Panc1 (cell line): ENCODE data around the gene COL4A1. TPM values are rescaled to one million over a fixed set of nuclear protein-coding genes. Genes with fewer than 3 reads are reported as not detected.

Source experiments
- ATAC-seq: fragments of 200-7000 bp; cut with Tn5 transposase; 2 replicates; pipeline ENCODE4 v1.9.1; 2020; ENCODE audit warnings: mild to moderate bottlenecking, moderate library complexity
- BruUV-seq: library from RNA; stranded (reverse); fragments of 400-500 nt; replicated peaks from 2 replicates; lab custom pipeline; 2021; lab: Mats Ljungman, UMichigan
- CTCF ChIA-PET: fragments of 300-600 bp; sonication (Branson Sonifier 250); formaldehyde crosslinking; loops from one replicate; lab custom pipeline; 2022; ENCODE audit warnings: antibody characterized with exemption; lab: Charles Lee
- POLR2A ChIA-PET: fragments of 300-600 bp; sonication (Branson Sonifier 250); formaldehyde crosslinking; loops from one replicate; lab custom pipeline; 2022; ENCODE audit warnings: antibody characterized with exemption; lab: Charles Lee
- DNase-seq: peaks from one replicate; pipeline ENCODE4 v3.0.0-alpha.2; 2010; ENCODE audit warnings: low read depth, low spot score
- H3K27ac ChIP-seq: 2 replicates; pipeline ENCODE4 v1.5.1; 2011; ENCODE audit warnings: mild to moderate bottlenecking, low read length, inconsistent platforms
- H3K27me3 ChIP-seq: fragments of 200-500 bp; sonication (Bioruptor generic); 2 replicates; pipeline ENCODE4 v1.6.0; 2014; ENCODE audit warnings: low read length, inconsistent platforms; ENCODE audit not compliant: control insufficient read depth, insufficient read depth
- H3K36me3 ChIP-seq: fragments of 200-500 bp; sonication (Bioruptor generic); 2 replicates; pipeline ENCODE4 v1.5.1; 2014; ENCODE audit warnings: inconsistent platforms, mild to moderate bottlenecking, low read length, moderate library complexity; ENCODE audit not compliant: control insufficient read depth, insufficient read depth
- H3K4me1 ChIP-seq: 2 replicates; pipeline ENCODE4 v1.5.1; 2011; ENCODE audit warnings: inconsistent platforms, mild to moderate bottlenecking, low read length, moderate library complexity; ENCODE audit not compliant: control insufficient read depth, insufficient read depth
- H3K4me3 ChIP-seq, 2 experiments: 2 replicates each; pipeline ENCODE4 v1.5.1; 2011 to 2012; ENCODE audit warnings: low read depth in 2 of 2, low read length in 2 of 2, mild to moderate bottlenecking in 2 of 2, inconsistent platforms in 1 of 2, moderate library complexity in 1 of 2
- H3K9me3 ChIP-seq: fragments of 200-500 bp; sonication (Bioruptor generic); 2 replicates; pipeline ENCODE4 v1.5.1; 2014; ENCODE audit warnings: low read depth, mild to moderate bottlenecking, inconsistent platforms, low read length, moderate library complexity; ENCODE audit not compliant: control insufficient read depth, insufficient read depth
- POLR2AphosphoS5 ChIP-seq: IDR thresholded peaks from 2 replicates; pipeline ENCODE4 v1.6.1; 2012; ENCODE audit warnings: mild to moderate bottlenecking, low read depth, low read length, moderate library complexity
- SIN3A ChIP-seq: IDR thresholded peaks from 2 replicates; pipeline ENCODE4 v1.6.1; 2012; ENCODE audit warnings: low read depth, mild to moderate bottlenecking, low read length, moderate library complexity, borderline replicate concordance; ENCODE audit not compliant: insufficient read depth
- TCF7L2 ChIP-seq: IDR thresholded peaks from 2 replicates; pipeline ENCODE4 v1.6.1; 2011; ENCODE audit warnings: mild to moderate bottlenecking, low read depth, low read length, inconsistent platforms
- in situ Hi-C: cut with HindIII; loops from 2 replicates; pipeline ENCODE4 v1.10.0; 2016; ENCODE audit warnings: low sequenced_read_pairs, low pct_unique_long_range_greater_than_20kb
- intact Hi-C: fragments of 100-400 bp; cut with micrococcal nuclease; formaldehyde crosslinking; loops from one replicate; pipeline ENCODE4 v1.10.0; 2022; ENCODE audit not compliant: unreplicated experiment
- total RNA-seq: library from RNA; stranded (reverse); gene quantifications from one replicate; pipeline ENCODE4 v1.2.1, GENCODE V29; 2021; ENCODE audit not compliant: unreplicated experiment
- TF ChIP-seq, protein P1 (sequence below), 2 experiments: IDR thresholded peaks; 2 replicates each; pipeline ENCODE4 v1.6.1; 2011 to 2012; ENCODE audit warnings: low read depth in 2 of 2, control low read depth in 1 of 2, low read length in 1 of 2, mild to moderate bottlenecking in 1 of 2, moderate library complexity in 1 of 2; ENCODE audit not compliant: insufficient read depth in 1 of 2
- TF ChIP-seq, protein P2 (sequence below): fragments of 450-650 bp; IDR thresholded peaks from 2 replicates; pipeline ENCODE4 v1.5.1; 2017; ENCODE audit warnings: mild to moderate bottlenecking

COL4A1 gene
- total RNA-seq, 1 experiment from 2014 or later, result 1.1 TPM

DNA sequence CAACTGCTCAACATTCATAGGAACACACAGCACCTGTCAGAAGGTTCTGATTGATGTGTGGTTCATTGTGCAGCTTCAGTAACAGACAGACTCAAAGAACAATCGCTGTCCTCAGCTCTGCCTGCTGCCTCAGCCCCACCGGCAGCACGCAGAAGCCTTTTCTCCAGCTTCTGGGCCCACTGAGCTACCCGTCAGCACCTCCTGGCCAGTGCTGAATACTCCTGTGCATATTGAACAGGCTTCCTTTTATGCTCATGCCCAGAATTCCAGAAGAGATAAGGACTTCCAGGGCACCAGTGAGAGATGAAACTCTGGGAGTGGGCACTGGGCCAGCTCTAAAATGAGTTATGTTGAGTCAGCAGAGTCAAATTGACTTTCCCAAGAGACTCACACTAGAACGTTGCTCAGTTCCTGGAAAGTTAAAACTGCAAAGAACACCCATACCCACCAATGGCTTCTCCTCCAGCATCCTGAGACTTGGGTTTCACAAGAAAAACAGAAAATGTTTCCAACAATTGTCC is 119.3 kb downstream of the COL4A1 start:
- TF ChIP-seq, protein P1, sequence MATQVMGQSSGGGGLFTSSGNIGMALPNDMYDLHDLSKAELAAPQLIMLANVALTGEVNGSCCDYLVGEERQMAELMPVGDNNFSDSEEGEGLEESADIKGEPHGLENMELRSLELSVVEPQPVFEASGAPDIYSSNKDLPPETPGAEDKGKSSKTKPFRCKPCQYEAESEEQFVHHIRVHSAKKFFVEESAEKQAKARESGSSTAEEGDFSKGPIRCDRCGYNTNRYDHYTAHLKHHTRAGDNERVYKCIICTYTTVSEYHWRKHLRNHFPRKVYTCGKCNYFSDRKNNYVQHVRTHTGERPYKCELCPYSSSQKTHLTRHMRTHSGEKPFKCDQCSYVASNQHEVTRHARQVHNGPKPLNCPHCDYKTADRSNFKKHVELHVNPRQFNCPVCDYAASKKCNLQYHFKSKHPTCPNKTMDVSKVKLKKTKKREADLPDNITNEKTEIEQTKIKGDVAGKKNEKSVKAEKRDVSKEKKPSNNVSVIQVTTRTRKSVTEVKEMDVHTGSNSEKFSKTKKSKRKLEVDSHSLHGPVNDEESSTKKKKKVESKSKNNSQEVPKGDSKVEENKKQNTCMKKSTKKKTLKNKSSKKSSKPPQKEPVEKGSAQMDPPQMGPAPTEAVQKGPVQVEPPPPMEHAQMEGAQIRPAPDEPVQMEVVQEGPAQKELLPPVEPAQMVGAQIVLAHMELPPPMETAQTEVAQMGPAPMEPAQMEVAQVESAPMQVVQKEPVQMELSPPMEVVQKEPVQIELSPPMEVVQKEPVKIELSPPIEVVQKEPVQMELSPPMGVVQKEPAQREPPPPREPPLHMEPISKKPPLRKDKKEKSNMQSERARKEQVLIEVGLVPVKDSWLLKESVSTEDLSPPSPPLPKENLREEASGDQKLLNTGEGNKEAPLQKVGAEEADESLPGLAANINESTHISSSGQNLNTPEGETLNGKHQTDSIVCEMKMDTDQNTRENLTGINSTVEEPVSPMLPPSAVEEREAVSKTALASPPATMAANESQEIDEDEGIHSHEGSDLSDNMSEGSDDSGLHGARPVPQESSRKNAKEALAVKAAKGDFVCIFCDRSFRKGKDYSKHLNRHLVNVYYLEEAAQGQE (IDR thresholded peaks at IDR 0.05; ENCODE audit: insufficient read depth in 1 of 2, low read depth in 2 of 2, low read length in 1 of 2), result no peak
- TF ChIP-seq, protein P2, sequence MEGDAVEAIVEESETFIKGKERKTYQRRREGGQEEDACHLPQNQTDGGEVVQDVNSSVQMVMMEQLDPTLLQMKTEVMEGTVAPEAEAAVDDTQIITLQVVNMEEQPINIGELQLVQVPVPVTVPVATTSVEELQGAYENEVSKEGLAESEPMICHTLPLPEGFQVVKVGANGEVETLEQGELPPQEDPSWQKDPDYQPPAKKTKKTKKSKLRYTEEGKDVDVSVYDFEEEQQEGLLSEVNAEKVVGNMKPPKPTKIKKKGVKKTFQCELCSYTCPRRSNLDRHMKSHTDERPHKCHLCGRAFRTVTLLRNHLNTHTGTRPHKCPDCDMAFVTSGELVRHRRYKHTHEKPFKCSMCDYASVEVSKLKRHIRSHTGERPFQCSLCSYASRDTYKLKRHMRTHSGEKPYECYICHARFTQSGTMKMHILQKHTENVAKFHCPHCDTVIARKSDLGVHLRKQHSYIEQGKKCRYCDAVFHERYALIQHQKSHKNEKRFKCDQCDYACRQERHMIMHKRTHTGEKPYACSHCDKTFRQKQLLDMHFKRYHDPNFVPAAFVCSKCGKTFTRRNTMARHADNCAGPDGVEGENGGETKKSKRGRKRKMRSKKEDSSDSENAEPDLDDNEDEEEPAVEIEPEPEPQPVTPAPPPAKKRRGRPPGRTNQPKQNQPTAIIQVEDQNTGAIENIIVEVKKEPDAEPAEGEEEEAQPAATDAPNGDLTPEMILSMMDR, result no peak
- TF ChIP-seq SIN3A (no peak), TCF7L2 (no peak), POLR2AphosphoS5 (no peak)
- no peak for ATAC-seq
- no peak for DNase-seq
- H3K36me3 ChIP-seq, result no peaks in the 10 kb centered on the region
- in situ Hi-C loops, result no loop called here
- H3K27ac ChIP-seq, result no peak overlapping the region
- no peaks in the 10 kb centered on the region for H3K9me3 ChIP-seq
- no TSS peak for BruUV-seq
- H3K4me1 ChIP-seq, result no peaks in the 10 kb centered on the region
- intact Hi-C loops, result no loop called here
- ChIA-PET CTCF (no interaction called here), POLR2A (no interaction called here)
- H3K4me3 ChIP-seq, result no peak overlapping the region
- peaks cover 4% of the 10 kb centered on the region; the same call in 1 of the 2 replicates for H3K27me3 ChIP-seq

DNA sequence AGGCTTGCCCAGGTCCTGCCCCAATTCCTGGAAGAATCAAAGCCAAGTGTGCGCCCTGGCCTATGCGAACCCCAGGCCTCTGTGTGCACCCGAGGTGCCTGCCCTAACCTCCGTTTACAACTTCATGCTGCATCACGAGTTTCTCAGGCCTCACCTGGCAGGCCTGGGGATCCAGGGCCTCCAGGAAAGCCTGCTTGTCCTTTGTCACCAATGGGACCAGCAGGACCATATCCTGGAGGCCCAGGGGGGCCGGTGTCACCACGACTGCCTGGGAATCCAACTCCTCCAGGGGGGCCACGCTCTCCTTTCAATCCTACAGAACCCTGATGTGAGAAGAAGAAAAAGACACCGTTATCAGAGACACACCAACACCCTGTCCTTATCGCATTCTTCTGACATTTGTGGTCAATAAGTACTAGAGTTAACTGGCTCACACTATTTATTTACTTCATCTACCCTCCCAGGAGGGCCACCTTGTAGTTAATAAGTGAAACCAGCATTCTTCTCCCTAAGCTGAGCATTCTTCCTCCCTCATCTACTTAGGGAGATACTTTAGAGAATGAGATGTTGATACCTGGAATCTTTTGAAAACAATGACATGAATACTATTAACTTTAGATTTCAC is 120.6 kb downstream of the COL4A1 start:
- H3K9me3 ChIP-seq, result no peaks in the 10 kb centered on the region

More for the DNA sequence above, 120.6 kb downstream of the COL4A1 start:
- TF ChIP-seq POLR2AphosphoS5 (no peak), TCF7L2 (no peak), SIN3A (no peak)
- TF ChIP-seq, protein P1 (IDR thresholded peaks at IDR 0.05; ENCODE audit: insufficient read depth in 1 of 2, low read depth in 2 of 2, low read length in 1 of 2), result no peak
- TF ChIP-seq, protein P2, result no peak
- Histone ChIP-seq H3K4me3 (no peak overlapping the region), H3K27ac (no peak overlapping the region), H3K36me3 (no peaks in the 10 kb centered on the region), H3K27me3 (peaks cover 4% of the 10 kb centered on the region; the same call in 1 of the 2 replicates), H3K4me1 (no peaks in the 10 kb centered on the region)
- ChIA-PET POLR2A (no interaction called here), CTCF (no interaction called here)
- BruUV-seq, result no TSS peak
- ATAC-seq, result no peak
- intact Hi-C loops (no loop called here), in situ Hi-C loops (no loop called here)
- DNase-seq, result no peak
